Breast epithelium (tissue), 4 donors: Measurements from ENCODE around the gene YPEL2. TPM values are rescaled to one million over a fixed set of nuclear protein-coding genes. Genes with fewer than 3 reads are reported as not detected.

Experiments
- DNase-seq, 2 donors: peaks; one replicate each; pipeline ENCODE4 v3.0.0-alpha.2; 2019; ENCODE audit warnings: low spot score in 2 of 2
- H3K27ac ChIP-seq, 2 donors: fragments of 200-600 bp; sonication (generic) in 1 of 2; one replicate each; pipeline ENCODE4 v1.5.1; 2016 to 2019; ENCODE audit warnings: mild to moderate bottlenecking in 1 of 2
- H3K27me3 ChIP-seq, 2 donors: fragments of 200-600 bp; sonication (generic) in 1 of 2; one replicate each; pipeline versions ENCODE4 v1.5.1 to v1.6.0; 2017 to 2019; ENCODE audit warnings: control low read depth in 1 of 2, mild to moderate bottlenecking in 1 of 2
- H3K36me3 ChIP-seq: fragments of 200-600 bp; one replicate; pipeline ENCODE4 v1.5.1; 2019
- H3K4me1 ChIP-seq, 2 donors: fragments of 200-600 bp; sonication (generic); one replicate each; pipeline ENCODE4 v1.5.1; 2016 to 2019; ENCODE audit warnings: control low read depth in 1 of 2
- H3K4me3 ChIP-seq, 3 donors: fragments of 200-600 bp; sonication (generic); 1 replicate in 2 of 3; 2 replicates in 1 of 3; pipeline ENCODE4 v1.5.1; 2016 to 2019; ENCODE audit warnings: mild to moderate bottlenecking in 3 of 3, moderate library complexity in 2 of 3
- H3K9me3 ChIP-seq, 2 donors: fragments of 200-600 bp; sonication (generic) in 1 of 2; one replicate each; pipeline ENCODE4 v1.5.1; 2016 to 2019; ENCODE audit warnings: control low read depth in 1 of 2
- POLR2A ChIP-seq: fragments of 450-650 bp; IDR thresholded peaks from one replicate; pipeline ENCODE4 v1.6.1; 2016; ENCODE audit warnings: antibody characterized with exemption, mild to moderate bottlenecking, moderate library complexity
- POLR2AphosphoS5 ChIP-seq, 3 donors: sonication (generic); formaldehyde crosslinking; IDR thresholded peaks; one replicate each; pipeline ENCODE4 v1.6.1; 2017; ENCODE audit warnings: antibody characterized with exemption in 3 of 3
- intact Hi-C: fragments of 100-400 bp; cut with DNase I; formaldehyde crosslinking; loops from one replicate; pipeline ENCODE4 v1.15.1; 2023; ENCODE audit warnings: low total_unique reads
- total RNA-seq, 3 donors: library from RNA; depleted of rRNA; stranded (reverse); fragments of >200 nt; gene quantifications; one replicate each; pipeline ENCODE4 v1.1.0, GENCODE V29; 2016
- TF ChIP-seq, protein P1 (sequence below), 3 donors: fragments of 450-650 bp; IDR thresholded peaks; one replicate each; pipeline ENCODE4 v1.5.1; 2016 to 2017; ENCODE audit warnings: antibody characterized with exemption in 3 of 3, mild to moderate bottlenecking in 3 of 3, moderate library complexity in 3 of 3

Gene YPEL2
- total RNA-seq, 3 donors from 2014 or later: 26.5 to 64.8 (median 33.2) TPM

- Histone ChIP-seq H3K4me3 (no peak overlapping the region), H3K4me1 (peaks cover 0 to 9% of the 10 kb centered on the region in 2 donors), H3K27me3 (no peaks in the 10 kb centered on the region), H3K27ac (no peak overlapping the region), H3K36me3 (no peaks in the 10 kb centered on the region), H3K9me3 (no peaks in the 10 kb centered on the region)
- intact Hi-C loops: no loop called here
- TF ChIP-seq POLR2A: no peak
- TF ChIP-seq, protein P1, sequence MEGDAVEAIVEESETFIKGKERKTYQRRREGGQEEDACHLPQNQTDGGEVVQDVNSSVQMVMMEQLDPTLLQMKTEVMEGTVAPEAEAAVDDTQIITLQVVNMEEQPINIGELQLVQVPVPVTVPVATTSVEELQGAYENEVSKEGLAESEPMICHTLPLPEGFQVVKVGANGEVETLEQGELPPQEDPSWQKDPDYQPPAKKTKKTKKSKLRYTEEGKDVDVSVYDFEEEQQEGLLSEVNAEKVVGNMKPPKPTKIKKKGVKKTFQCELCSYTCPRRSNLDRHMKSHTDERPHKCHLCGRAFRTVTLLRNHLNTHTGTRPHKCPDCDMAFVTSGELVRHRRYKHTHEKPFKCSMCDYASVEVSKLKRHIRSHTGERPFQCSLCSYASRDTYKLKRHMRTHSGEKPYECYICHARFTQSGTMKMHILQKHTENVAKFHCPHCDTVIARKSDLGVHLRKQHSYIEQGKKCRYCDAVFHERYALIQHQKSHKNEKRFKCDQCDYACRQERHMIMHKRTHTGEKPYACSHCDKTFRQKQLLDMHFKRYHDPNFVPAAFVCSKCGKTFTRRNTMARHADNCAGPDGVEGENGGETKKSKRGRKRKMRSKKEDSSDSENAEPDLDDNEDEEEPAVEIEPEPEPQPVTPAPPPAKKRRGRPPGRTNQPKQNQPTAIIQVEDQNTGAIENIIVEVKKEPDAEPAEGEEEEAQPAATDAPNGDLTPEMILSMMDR (IDR thresholded peaks at IDR 0.05): no peak
- TF ChIP-seq POLR2AphosphoS5 (IDR thresholded peaks at IDR 0.05): no peak
- DNase-seq: no peak
Measured at GRCh38 chr17:59357219-59357697, 25.8 kb downstream of the YPEL2 start.

DNA sequence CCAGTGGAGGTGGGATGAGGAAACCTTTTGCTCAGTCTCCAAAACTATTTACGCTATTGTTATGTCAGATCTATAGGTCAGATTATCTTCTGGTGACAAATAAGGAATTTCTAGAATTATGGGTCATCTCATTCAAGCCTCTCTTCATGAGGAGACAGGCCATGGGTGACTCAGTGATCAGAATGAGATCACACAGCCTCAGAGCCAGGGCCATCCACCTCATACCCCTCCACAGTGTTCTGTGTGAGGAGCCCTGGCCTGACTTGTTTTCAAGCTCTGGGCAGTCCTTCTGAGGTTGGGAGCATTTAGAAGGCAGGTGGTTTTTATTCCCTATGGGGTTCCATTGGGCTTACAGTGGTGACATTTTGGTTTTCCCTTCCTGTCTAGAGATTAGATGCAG is 26.5 kb downstream of the YPEL2 start:
- intact Hi-C loops: no loop called here
- no peak overlapping the region for H3K4me3 ChIP-seq
- no peak for DNase-seq
- TF ChIP-seq, protein P1 (IDR thresholded peaks at IDR 0.05): no peak
- no peak for TF ChIP-seq POLR2AphosphoS5 (IDR thresholded peaks at IDR 0.05)
- TF ChIP-seq POLR2A: no peak
- peak overlapping the region in 1 of 2 donors; percentile 23 for H3K27ac ChIP-seq
- H3K4me1 ChIP-seq: peaks cover 5 to 12% of the 10 kb centered on the region in 2 donors
- H3K9me3 ChIP-seq: no peaks in the 10 kb centered on the region
- no peaks in the 10 kb centered on the region for H3K27me3 ChIP-seq
- no peaks in the 10 kb centered on the region for H3K36me3 ChIP-seq

DNA sequence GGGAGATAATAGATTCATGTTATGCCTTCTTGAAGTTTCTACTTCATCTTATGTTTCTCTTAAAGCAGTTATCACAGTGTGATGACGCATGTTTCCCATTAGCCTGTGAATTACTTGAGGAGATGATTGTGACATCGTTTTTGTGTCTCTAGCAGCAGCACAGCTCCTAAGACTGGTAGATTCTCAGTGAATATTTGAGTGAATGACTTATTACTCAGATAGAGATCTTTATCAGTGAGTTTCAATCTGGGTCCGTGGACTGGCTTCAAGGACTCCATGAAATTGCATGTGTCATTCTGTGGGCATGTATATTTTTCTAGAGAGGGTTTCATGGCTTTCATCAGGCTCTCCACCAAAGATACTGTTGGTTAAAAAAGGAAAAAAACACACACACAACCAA is 29.9 kb downstream of the YPEL2 start:
- Histone ChIP-seq H3K36me3 (no peaks in the 10 kb centered on the region), H3K4me3 (no peak overlapping the region), H3K27me3 (no peaks in the 10 kb centered on the region), H3K9me3 (no peaks in the 10 kb centered on the region), H3K27ac (peak overlapping the region; percentile 43 to 73), H3K4me1 (peaks cover 5 to 16% of the 10 kb centered on the region in 2 donors)
- intact Hi-C loops: no loop called here
- DNase-seq: no peak
- TF ChIP-seq POLR2A: no peak
- TF ChIP-seq, protein P1 (IDR thresholded peaks at IDR 0.05): no peak
- TF ChIP-seq POLR2AphosphoS5 (IDR thresholded peaks at IDR 0.05): no peak

- DNase-seq: no peak
Measured at GRCh38 chr17:59361916-59362810, 30.7 kb downstream of the YPEL2 start.

More at GRCh38 chr17:59361916-59362810, 30.7 kb downstream of the YPEL2 start:
- H3K27ac ChIP-seq: peak overlapping the region; percentile 43 to 73
- H3K9me3 ChIP-seq: no peaks in the 10 kb centered on the region
- intact Hi-C loops: no loop called here
- TF ChIP-seq POLR2AphosphoS5 (IDR thresholded peaks at IDR 0.05): no peak
- TF ChIP-seq POLR2A: no peak
- TF ChIP-seq, protein P1 (IDR thresholded peaks at IDR 0.05): no peak
- H3K36me3 ChIP-seq: no peaks in the 10 kb centered on the region
- H3K27me3 ChIP-seq: no peaks in the 10 kb centered on the region
- H3K4me3 ChIP-seq: peak overlapping the region in 1 of 3 donors; percentile 32
- peaks cover 7 to 24% of the 10 kb centered on the region in 2 donors for H3K4me1 ChIP-seq
